Esophagus muscularis mucosa (tissue), 4 donors: ENCODE data around the gene KCNQ5. TPM values are rescaled to one million over a fixed set of nuclear protein-coding genes. Genes with fewer than 3 reads are reported as not detected.

Experiments used
- DNase-seq: peaks from one replicate; pipeline ENCODE4 v3.0.0-alpha.2; 2017; ENCODE audit errors: extremely low spot score
- H3K27ac ChIP-seq, 4 donors: fragments of 200-600 bp; sonication (generic); replicated peaks in 1 of 4; 1 replicate in 3 of 4; 2 replicates in 1 of 4; pipeline ENCODE4 v1.5.1; 2016 to 2019; ENCODE audit warnings: mild to moderate bottlenecking in 1 of 4
- H3K27me3 ChIP-seq, 4 donors: fragments of 200-600 bp; sonication (generic); one replicate each; pipeline versions ENCODE4 v1.5.1 to v1.6.0; 2016 to 2019
- H3K36me3 ChIP-seq, 4 donors: fragments of 200-600 bp; sonication (generic); one replicate each; pipeline ENCODE4 v1.5.1; 2016 to 2019
- H3K4me1 ChIP-seq, 4 donors: fragments of 200-600 bp; sonication (generic); one replicate each; pipeline ENCODE4 v1.5.1; 2016 to 2019
- H3K4me3 ChIP-seq, 4 donors: fragments of 200-600 bp; sonication (generic); 1 replicate in 2 of 4; 2 replicates in 2 of 4; pipeline ENCODE4 v1.5.1; 2016 to 2019; ENCODE audit warnings: mild to moderate bottlenecking in 4 of 4, moderate library complexity in 1 of 4
- H3K9me3 ChIP-seq, 4 donors: fragments of 200-600 bp; sonication (generic); 1 replicate in 3 of 4; 2 replicates in 1 of 4; pipeline ENCODE4 v1.5.1; 2016 to 2019
- CTCF ChIP-seq, 3 experiments: fragments of 200-600 bp in 2 of 3; fragments of 450-650 bp in 1 of 3; sonication (generic) in 2 of 3; IDR thresholded peaks; one replicate each; pipeline ENCODE4 v1.5.1; 2017 to 2019; ENCODE audit warnings: antibody characterized with exemption in 3 of 3, mild to moderate bottlenecking in 2 of 3, moderate library complexity in 1 of 3
- EP300 ChIP-seq: sonication (generic); formaldehyde crosslinking; IDR thresholded peaks from one replicate; pipeline ENCODE4 v1.6.1; 2017; ENCODE audit warnings: antibody characterized with exemption
- POLR2A ChIP-seq: fragments of 450-650 bp; IDR thresholded peaks from one replicate; pipeline ENCODE4 v1.6.1; 2017; ENCODE audit warnings: antibody characterized with exemption, moderate library complexity, mild to moderate bottlenecking, low read depth
- POLR2AphosphoS5 ChIP-seq, 2 donors: sonication (generic); formaldehyde crosslinking; IDR thresholded peaks; one replicate each; pipeline ENCODE4 v1.6.1; 2017; ENCODE audit warnings: antibody characterized with exemption in 2 of 2
- whole genome bisulfite sequencing: methylation state at CpG from one replicate; pipeline ENCODE4 v1.1.5; 2018; 5-methylcytosine and 5-hydroxymethylcytosine counted together
- intact Hi-C: fragments of 100-400 bp; cut with DNase I; formaldehyde crosslinking; loops from one replicate; pipeline ENCODE4 v1.15.1; 2023
- total RNA-seq, 4 donors: library from RNA; depleted of rRNA; stranded (reverse); fragments of >200 nt; gene quantifications; one replicate each; pipeline versions ENCODE4 v1.1.0 to v1.2.1, GENCODE V29; 2016

The KCNQ5 gene
- total RNA-seq, 4 donors from 2014 or later = 1.2 to 2.2 (median 1.8) TPM

- Histone ChIP-seq H3K4me3 (no peak overlapping the region), H3K36me3 (no peaks in the 10 kb centered on the region), H3K27me3 (no peaks in the 10 kb centered on the region), H3K4me1 (peaks cover 0 to 18% (median 8%) of the 10 kb centered on the region in 4 donors), H3K27ac (no peak overlapping the region), H3K9me3 (no peaks in the 10 kb centered on the region)
- no peak for TF ChIP-seq CTCF (IDR thresholded peaks at IDR 0.05)
- TF ChIP-seq POLR2AphosphoS5 (IDR thresholded peaks at IDR 0.05) = no peak
- no peak for TF ChIP-seq EP300
- TF ChIP-seq POLR2A = no peak
- no peak for DNase-seq
- intact Hi-C loops = no loop called here
- WGBS = 97% methylated on average over 2 of the region's 2 CpGs
These were observed 32.3 kb downstream of the KCNQ5 start for GRCh38 chr6:72654071-72654621.

- Histone ChIP-seq H3K4me3 (no peak overlapping the region), H3K27ac (no peak overlapping the region), H3K27me3 (no peaks in the 10 kb centered on the region), H3K9me3 (no peaks in the 10 kb centered on the region), H3K4me1 (no peaks in the 10 kb centered on the region), H3K36me3 (no peaks in the 10 kb centered on the region)
- TF ChIP-seq EP300 (no peak), POLR2AphosphoS5 (IDR thresholded peaks at IDR 0.05) (no peak), CTCF (IDR thresholded peaks at IDR 0.05) (no peak), POLR2A (no peak)
- WGBS = 94% methylated on average over 3 of the region's 3 CpGs
- intact Hi-C loops = no loop called here
- no peak for DNase-seq
These were observed 35.7 kb downstream of the KCNQ5 start for GRCh38 chr6:72657407-72658197.

- intact Hi-C loops = no loop called here
- Histone ChIP-seq H3K4me1 (no peaks in the 10 kb centered on the region), H3K27me3 (no peaks in the 10 kb centered on the region), H3K27ac (no peak overlapping the region), H3K36me3 (no peaks in the 10 kb centered on the region), H3K4me3 (no peak overlapping the region), H3K9me3 (no peaks in the 10 kb centered on the region)
- TF ChIP-seq CTCF (IDR thresholded peaks at IDR 0.05) (no peak), POLR2AphosphoS5 (IDR thresholded peaks at IDR 0.05) (no peak), EP300 (no peak), POLR2A (no peak)
- 92% methylated on average over 5 of the region's 5 CpGs for WGBS
- DNase-seq = no peak
These were observed 37.9 kb downstream of the KCNQ5 start for GRCh38 chr6:72659754-72660153.

- H3K27ac ChIP-seq = no peak overlapping the region
- no peaks in the 10 kb centered on the region for H3K36me3 ChIP-seq
- intact Hi-C loops = no loop called here
- H3K9me3 ChIP-seq = no peaks in the 10 kb centered on the region
- WGBS = 91% methylated on average over 1 of the region's 1 CpG
- DNase-seq = no peak
- no peaks in the 10 kb centered on the region for H3K27me3 ChIP-seq
- H3K4me3 ChIP-seq = no peak overlapping the region
- no peaks in the 10 kb centered on the region for H3K4me1 ChIP-seq
- TF ChIP-seq EP300 = no peak
- no peak for TF ChIP-seq POLR2AphosphoS5 (IDR thresholded peaks at IDR 0.05)
- TF ChIP-seq POLR2A = no peak
- TF ChIP-seq CTCF (IDR thresholded peaks at IDR 0.05) = no peak
These were observed 39.5 kb downstream of the KCNQ5 start for GRCh38 chr6:72661411-72661810.
